NCI-H1105 (cell line): ENCODE data around the gene CCBE1.
"Not testable (repeated sequence)": the region's sequence is repeated elsewhere in the genome, so short reads cannot be mapped to it uniquely, and the experiment has no call there.

Experiments used
- DNase-seq: peaks from one replicate; lab custom pipeline; 2025; lab: John Stamatoyannopoulos, UW

CCBE1 gene

DNA sequence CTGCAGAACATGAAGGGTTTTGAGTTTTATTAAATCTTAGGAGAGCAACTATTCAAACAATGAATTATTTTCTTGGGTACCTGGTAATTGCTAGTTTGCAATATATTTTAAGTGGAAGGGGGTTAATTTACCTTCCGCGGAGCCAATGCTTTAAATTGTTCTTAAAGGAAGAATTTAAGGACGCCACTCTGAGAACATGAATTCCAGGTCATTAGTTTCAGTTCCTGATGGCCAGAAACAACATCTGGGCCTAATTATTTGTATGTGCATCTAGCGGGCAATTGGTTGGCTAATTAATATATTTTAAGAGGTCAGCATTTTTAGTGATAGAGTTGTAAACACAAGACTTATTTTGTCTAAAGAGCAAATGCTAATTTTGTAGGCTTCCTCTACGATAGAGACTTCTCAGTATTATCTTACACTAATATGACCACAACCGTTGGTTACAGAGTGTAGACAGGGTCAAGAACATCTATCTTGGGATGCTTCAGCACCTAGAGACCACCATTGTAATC lies 40.8 kb downstream of the CCBE1 start:
- DNase-seq = no peak

- DNase-seq = no peak
Measured at GRCh38 chr18:59655676-59656075, 41.5 kb downstream of the CCBE1 start.

- DNase-seq = no peak
Measured at GRCh38 chr18:59651071-59651470, 46.2 kb downstream of the CCBE1 start.

DNA sequence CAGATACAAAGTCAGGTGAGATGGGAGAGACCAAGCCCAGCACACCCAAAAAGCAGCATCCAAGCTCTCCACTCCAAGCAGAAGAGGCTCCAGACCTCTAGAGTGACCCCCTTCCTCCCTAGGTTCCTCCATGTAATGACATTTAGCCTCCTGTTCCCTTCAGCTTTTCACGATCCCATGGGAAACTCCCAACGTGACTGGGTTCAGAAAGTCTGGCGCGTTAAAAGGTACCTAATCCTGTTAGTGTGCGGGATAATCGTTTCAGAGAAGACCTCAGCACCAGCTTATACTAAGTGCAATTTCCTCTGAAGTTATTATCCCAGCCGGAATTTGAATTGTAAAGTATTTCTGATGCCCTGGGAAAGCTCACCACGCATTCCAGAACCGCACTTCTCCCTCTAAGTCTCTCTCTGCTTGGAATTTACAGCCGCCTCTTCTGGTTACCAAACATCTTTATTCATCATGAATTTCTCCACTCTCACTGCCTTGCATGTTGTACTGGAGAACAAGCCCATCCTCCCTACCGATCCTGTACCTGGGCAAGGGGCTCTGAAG lies 46.9 kb downstream of the CCBE1 start:
- DNase-seq = no peak

DNA sequence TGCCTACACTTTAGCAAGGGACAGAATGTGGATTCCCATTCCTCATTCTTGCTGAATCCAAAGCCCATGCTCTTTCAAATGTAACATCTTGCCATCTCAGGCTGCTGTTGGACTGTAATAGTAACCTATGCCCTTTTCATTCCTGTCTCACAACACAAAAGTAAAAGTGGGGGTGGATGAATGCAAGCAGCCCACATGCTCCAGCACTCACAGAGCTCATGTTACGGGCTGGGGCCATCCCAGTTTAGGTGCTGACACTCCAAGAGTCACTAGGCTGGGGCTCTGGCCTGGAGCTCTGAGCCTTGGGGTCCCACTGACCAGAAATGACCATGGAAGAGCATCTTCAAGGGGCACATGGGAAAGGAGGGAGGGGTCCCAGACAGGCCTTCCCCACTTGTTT lies 47.6 kb downstream of the CCBE1 start:
- no peak for DNase-seq

DNA sequence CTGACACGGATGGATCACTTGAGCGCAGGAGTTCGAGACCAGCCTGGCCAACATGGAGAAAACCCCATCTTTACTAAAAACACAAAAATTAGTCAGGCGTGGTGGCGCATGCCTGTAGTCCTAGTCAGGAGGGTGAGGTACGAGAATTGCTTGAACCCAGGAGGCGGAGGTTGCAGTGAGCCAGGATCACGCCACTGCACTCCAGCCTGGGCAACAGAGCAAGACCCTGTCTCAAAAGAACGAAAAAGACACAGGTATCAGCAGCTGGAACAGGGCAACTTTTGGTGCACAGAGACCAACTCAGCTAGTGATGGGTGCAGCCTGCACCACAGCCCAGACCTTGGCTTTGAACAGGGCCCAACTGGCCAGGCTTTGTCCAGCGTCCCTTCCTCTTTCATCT lies 48.8 kb downstream of the CCBE1 start:
- DNase-seq = not testable (repeated sequence)

DNA sequence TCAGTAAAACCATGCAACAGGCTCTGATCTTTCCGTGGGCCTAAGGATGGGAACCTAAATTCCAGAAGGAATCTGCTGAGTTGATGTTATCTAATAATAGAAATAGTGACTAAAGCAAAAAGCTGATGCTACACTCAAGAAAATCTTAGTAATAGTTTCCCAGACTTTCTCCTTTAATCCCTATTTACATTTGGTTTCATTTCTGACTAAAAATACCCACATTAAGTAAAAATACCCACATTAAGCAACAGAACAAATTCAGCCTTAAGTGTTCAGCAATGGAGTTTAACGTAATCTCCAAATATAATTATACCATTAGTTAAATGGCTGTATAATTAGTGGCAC lies 50.3 kb downstream of the CCBE1 start:
- DNase-seq = no peak

DNA sequence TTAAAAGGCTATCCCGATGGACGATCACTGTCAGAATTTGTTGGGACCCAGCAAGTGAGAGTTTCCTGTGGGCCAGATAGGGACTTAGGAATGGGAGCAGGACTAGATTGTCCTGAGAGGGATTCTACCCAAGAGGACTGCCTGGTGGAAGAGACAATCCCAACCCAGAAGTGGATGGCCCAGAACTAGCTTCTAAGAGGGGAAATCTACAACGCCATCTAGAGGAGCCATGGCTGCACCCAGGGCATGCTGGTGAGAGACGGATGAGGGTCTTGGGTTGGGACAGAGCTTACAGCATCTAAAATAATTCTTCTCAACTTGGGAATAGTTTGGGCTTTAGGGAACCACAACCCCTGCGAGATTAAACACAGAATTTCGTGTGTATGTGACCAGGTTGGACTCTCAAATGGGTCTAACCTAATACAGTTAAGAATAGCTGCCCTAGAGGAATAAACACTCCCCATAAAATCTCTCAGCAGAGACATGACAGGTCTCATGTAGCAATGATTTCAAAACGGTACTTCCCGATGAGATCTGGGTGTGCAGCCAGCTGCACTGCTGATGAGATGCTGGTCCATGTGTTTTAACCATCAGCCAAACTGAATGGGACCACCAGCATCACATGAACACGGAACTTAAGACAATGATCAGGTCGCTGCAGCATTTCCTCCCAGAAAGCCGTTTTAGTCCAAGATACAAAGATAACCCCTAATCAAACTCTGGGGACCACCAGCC lies 50.8 kb downstream of the CCBE1 start:
- DNase-seq = no peak

- DNase-seq = no peak
Measured at GRCh38 chr18:59643740-59644139, 53.5 kb downstream of the CCBE1 start.

DNA sequence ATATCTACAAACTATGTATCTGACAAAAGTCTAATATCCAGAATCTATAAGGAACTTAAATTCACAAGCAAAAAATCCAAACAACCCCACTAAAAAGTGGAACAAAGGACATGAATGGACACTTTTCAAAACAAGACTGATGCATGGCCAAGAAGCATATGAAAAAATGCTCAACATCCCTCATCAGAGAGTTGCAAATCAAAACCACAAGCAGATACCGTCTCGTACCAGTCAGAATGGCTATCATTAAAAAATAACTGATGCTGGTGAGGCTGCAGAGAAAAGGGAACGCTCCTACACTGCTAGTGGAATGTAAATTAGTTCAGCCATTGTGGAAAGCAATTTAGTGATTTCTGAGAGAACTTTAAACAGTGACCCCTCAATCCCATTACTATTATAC lies 56.5 kb downstream of the CCBE1 start:
- DNase-seq = no peak

DNA sequence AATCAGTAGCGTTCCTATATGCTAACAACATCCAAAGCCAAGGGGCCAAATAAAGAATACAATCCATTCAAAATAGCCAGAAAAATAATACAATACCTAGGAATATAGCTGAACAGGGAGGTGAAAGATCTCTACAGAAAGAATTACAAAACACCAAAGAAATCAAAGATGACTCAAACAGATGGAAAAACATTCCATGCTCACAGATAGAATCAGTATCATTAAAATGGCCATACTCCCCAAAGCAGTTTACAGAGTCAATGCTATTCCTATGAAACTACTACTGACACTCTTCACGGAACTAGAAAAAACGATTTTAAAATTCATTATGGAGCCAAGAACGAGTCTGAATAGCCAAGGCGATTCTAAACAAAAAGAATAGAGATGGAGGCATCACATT lies 57.4 kb downstream of the CCBE1 start:
- DNase-seq = no peak

DNA sequence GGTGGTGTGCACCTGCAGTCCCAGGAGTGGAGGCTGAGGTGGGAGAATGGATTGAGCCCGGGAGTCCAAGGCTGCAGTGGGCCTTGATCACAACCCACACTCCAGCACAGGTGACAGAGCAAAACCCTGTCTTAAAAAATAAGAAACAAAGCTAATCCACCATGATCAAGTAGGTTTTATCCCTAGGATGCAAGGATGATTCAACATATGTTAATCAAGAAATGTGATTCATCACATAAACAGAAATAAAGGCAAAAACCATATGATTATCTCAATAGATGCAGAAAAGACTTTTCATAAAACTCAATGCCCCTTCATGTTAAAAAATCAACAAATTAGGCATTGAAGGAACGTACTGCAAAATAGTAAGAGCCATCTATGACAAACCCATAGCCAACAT lies 58.1 kb downstream of the CCBE1 start:
- DNase-seq = no peak

- no peak for DNase-seq
Measured at GRCh38 chr18:59633961-59634485, 63.2 kb downstream of the CCBE1 start.

GRCh38 chr18:59633317-59633716 lies 63.9 kb downstream of the CCBE1 start:
- DNase-seq = no peak

DNA sequence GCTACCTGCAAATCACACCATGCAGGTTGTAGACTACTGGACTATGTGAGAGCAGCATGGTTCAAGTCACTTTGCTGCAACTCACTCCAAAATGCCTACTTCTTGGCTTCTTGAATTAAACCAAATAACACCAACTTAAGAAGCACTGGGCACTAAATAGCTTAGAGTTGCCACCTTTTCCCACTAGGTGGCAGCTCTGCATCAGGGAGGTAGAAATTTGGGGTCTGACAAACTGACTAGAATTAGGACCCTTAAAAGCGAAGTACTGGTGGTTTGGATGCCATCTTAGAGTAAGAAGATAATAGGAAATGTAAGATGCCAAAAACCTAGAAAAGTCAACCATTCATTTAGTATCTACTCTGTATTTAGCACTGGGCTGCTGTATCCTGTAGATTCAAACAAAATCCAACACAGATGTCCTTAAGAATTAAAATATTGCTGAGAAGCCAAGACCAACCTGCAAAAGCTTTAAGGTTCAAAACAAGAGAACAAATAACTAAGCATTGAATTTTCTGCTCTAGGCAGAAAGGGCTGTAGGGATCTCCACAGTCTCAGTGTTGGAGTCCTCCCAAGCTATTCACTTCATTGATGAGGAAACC lies 65.5 kb downstream of the CCBE1 start:
- peak; percentile 41 for DNase-seq

GRCh38 chr18:59629894-59630293 lies 67.3 kb downstream of the CCBE1 start:
- DNase-seq = no peak

DNA sequence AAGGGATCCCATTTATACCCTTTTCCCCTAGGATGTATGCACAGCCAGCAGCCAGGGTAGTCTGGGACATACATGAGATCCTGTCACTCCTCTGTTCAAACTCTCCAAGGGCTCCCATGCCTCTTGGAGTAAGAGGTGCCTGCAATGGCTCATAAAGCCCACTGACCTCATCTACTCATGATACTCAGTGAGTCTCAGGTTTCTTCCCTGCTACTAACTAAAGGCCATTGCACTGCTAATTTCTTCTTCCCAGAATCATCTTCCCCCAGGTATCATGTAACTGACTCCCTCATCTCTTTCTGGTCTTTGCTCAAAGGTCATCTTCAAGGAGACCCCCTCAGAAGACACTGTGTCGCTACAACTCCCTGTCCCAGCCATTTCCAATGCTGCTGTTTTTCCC lies 68.2 kb downstream of the CCBE1 start:
- no peak for DNase-seq

DNA sequence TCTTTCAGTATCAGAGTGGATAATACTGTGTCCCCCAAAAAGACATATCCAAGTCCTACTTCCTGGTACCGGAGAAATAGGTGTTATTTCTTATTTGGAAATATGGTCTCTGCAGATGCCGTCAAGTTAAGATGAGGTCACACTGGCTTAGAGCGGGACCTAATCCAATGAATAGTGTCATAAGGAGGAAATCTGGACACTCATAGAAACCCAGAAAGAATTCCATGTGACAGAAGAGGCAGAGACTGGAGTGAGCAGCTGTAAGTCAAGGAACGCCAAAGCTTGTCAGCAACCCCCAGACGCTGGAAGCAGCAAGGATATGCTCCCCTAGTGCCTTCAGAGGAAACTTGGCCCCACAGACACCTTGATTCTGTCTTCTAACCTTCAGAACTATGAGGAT lies 69.8 kb downstream of the CCBE1 start:
- no peak for DNase-seq

DNA sequence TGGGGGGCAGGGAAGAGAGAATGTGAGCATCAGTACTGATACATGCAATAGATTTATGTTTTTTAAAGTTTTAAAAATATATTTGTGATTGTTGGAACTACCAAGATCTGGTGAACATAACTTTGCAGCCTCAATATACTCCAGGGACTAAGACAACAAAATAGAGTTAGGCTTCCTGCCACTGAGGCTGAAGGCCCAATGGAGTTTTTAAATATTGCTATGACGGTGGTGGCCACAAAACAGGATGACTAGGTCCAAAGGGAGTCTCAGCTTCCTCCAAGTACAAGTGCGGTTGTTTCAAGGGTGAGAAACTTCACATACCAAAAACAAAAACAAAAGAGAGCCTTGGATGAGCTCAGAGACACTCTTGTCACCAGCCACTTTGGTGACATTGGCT lies 72.9 kb downstream of the CCBE1 start:
- no peak for DNase-seq

DNA sequence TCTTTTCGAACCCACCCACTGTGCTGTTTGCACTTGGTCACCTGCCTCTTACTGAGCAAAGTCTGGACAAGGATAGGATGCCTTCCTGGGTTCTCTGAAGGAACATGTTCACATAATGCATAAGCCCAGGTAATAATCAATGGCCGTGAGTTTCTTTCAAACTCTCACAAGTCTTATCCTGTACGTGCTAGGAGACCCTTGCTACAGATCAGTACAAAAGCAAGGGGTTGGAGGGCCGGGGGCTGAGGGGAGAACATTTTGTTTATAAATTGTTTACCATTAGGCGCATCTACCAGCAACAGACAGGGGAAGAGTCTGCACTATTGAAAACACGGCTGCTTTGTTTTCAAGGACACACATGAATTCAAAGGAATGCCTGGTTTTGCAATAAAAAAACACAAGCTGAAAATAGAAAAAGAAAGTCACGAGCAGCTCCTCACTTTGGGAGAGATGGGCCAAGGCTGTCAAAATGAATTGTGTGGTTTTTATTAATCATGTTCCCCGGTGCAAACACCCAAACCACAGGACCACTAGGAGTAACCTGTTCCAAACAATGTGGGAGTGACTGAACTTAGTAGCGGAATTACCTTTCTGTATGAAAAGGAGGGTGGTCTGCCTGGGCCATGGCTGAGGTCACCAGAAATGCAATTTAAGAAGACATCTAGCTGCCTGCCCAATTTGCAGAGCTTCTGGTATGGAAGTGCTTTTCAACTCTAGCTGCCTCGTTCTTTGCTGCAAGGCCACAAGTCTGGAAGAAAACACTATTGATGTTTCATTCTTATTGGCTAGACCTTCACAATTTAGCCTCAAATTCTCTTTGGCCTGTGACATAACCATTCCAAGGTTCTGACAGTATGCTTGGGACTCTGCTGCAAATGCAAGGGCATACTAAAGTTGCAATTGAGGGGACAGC lies 73.5 kb downstream of the CCBE1 start:
- DNase-seq = no peak

GRCh38 chr18:59621027-59621426 lies 76.2 kb downstream of the CCBE1 start:
- no peak for DNase-seq

DNA sequence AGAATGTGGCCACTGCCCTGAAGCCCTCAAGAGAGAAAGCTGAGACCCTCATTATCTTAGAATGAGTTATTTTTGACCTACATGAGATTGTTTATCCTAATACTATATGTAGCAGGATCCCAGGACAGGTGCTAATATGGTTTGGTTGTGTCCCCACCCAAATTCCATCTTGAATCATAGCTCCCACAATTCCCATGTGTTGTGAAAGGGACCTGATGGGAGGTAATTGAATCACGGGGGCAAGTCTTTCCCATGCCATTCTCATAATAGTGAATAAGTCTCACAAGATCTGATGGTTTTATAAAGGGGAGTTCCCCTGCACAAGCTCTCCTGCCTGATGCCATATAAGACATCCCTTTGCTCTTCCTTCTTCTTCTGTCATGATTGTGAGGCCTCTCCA lies 76.8 kb downstream of the CCBE1 start:
- no peak for DNase-seq
